Gastroesophageal sphincter (tissue), 4 donors: ENCODE data around the gene SP8. TPM values are rescaled to one million over a fixed set of nuclear protein-coding genes. Genes with fewer than 3 reads are reported as not detected.

Experiments used
- ATAC-seq: fragments of 150-250 bp; one replicate; pipeline ENCODE4 v1.9.1; 2016; ENCODE audit warnings: mild to moderate bottlenecking, moderate library complexity
- H3K27ac ChIP-seq, 4 donors: fragments of 200-600 bp; sonication (generic) in 3 of 4; 1 replicate in 3 of 4; 2 replicates in 1 of 4; pipeline ENCODE4 v1.5.1; 2016 to 2019
- H3K27me3 ChIP-seq: fragments of 200-600 bp; sonication (generic); one replicate; pipeline ENCODE4 v1.5.1; 2019
- H3K36me3 ChIP-seq, 2 donors: fragments of 200-600 bp; sonication (generic); one replicate each; pipeline ENCODE4 v1.5.1; 2019; ENCODE audit warnings: control low read depth in 1 of 2
- H3K4me1 ChIP-seq, 3 donors: fragments of 200-600 bp; sonication (generic); 1 replicate in 2 of 3; 2 replicates in 1 of 3; pipeline ENCODE4 v1.5.1; 2016 to 2019; ENCODE audit warnings: control low read depth in 2 of 3
- H3K4me3 ChIP-seq, 2 donors: fragments of 200-600 bp; sonication (generic); one replicate each; pipeline ENCODE4 v1.5.1; 2019; ENCODE audit warnings: mild to moderate bottlenecking in 1 of 2, moderate library complexity in 1 of 2
- H3K9me3 ChIP-seq, 3 donors: fragments of 200-600 bp; sonication (generic); one replicate each; pipeline ENCODE4 v1.5.1; 2017 to 2019; ENCODE audit warnings: control low read depth in 2 of 3
- CTCF ChIP-seq, 4 experiments: fragments of 200-600 bp in 2 of 4; fragments of 450-650 bp in 2 of 4; sonication (generic) in 1 of 4; IDR thresholded peaks; one replicate each; pipeline ENCODE4 v1.5.1; 2017 to 2019; ENCODE audit warnings: antibody characterized with exemption in 4 of 4, mild to moderate bottlenecking in 2 of 4, moderate library complexity in 2 of 4
- EP300 ChIP-seq: sonication (generic); formaldehyde crosslinking; IDR thresholded peaks from one replicate; pipeline ENCODE4 v1.6.1; 2017; ENCODE audit warnings: antibody characterized with exemption, mild to moderate bottlenecking
- POLR2A ChIP-seq, 2 donors: fragments of 450-650 bp; IDR thresholded peaks; one replicate each; pipeline ENCODE4 v1.6.1; 2017; ENCODE audit warnings: antibody characterized with exemption in 2 of 2, mild to moderate bottlenecking in 2 of 2, moderate library complexity in 1 of 2
- POLR2AphosphoS5 ChIP-seq: sonication (generic); formaldehyde crosslinking; IDR thresholded peaks from one replicate; pipeline ENCODE4 v1.6.1; 2017; ENCODE audit warnings: antibody characterized with exemption
- WGBS, 2 donors: methylation state at CpG; one replicate each; pipeline ENCODE4 v1.1.5; 2018; ENCODE audit warnings: low coverage in 1 of 2; 5-methylcytosine and 5-hydroxymethylcytosine counted together
- total RNA-seq, 4 donors: library from RNA; depleted of rRNA; stranded (reverse); fragments of >200 nt; gene quantifications; one replicate each; pipeline ENCODE4 v1.1.0, GENCODE V29; 2016

Gene SP8
- total RNA-seq, 4 donors from 2014 or later = not detected

GRCh38 chr7:20816372-20816959 is 29.8 kb upstream of the SP8 start:
- no peaks in the 10 kb centered on the region for H3K36me3 ChIP-seq
- WGBS, 2 donors = 16 to 17% methylated on average over 4 of the region's 4 CpGs
- no peak for TF ChIP-seq EP300
- TF ChIP-seq POLR2A (IDR thresholded peaks at IDR 0.05) = no peak
- TF ChIP-seq POLR2AphosphoS5 = no peak
- TF ChIP-seq CTCF (IDR thresholded peaks at IDR 0.05) = no peak
- no peaks in the 10 kb centered on the region for H3K9me3 ChIP-seq
- H3K4me3 ChIP-seq = no peak overlapping the region
- ATAC-seq = no peak
- no peaks in the 10 kb centered on the region for H3K4me1 ChIP-seq
- no peak overlapping the region for H3K27ac ChIP-seq
- no peaks in the 10 kb centered on the region for H3K27me3 ChIP-seq

GRCh38 chr7:20804345-20804744 is 17.7 kb upstream of the SP8 start:
- peaks cover 69% of the 10 kb centered on the region for H3K27me3 ChIP-seq
- WGBS, 2 donors = 61 to 76% methylated on average over 3 of the region's 3 CpGs
- H3K27ac ChIP-seq = no peak overlapping the region
- no peak overlapping the region for H3K4me3 ChIP-seq
- TF ChIP-seq POLR2A (IDR thresholded peaks at IDR 0.05) (no peak), POLR2AphosphoS5 (no peak), EP300 (no peak), CTCF (IDR thresholded peaks at IDR 0.05) (no peak)
- no peaks in the 10 kb centered on the region for H3K36me3 ChIP-seq
- H3K9me3 ChIP-seq = peaks cover 0 to 14% (median 0%) of the 10 kb centered on the region in 3 donors
- no peak for ATAC-seq
- H3K4me1 ChIP-seq = no peaks in the 10 kb centered on the region

- H3K4me1 ChIP-seq = peaks cover 0 to 26% (median 7%) of the 10 kb centered on the region in 3 donors
- 42 to 60% methylated on average over 5 of the region's 5 CpGs for WGBS, 2 donors
- TF ChIP-seq POLR2AphosphoS5 (no peak), CTCF (IDR thresholded peaks at IDR 0.05) (no peak), POLR2A (IDR thresholded peaks at IDR 0.05) (no peak), EP300 (no peak)
- H3K9me3 ChIP-seq = no peaks in the 10 kb centered on the region
- no peak overlapping the region for H3K4me3 ChIP-seq
- H3K27me3 ChIP-seq = peaks cover 86% of the 10 kb centered on the region
- H3K27ac ChIP-seq = no peak overlapping the region
- H3K36me3 ChIP-seq = no peaks in the 10 kb centered on the region
- no peak for ATAC-seq
These were observed 13.1 kb upstream of the SP8 start for GRCh38 chr7:20799566-20800366.

- H3K27me3 ChIP-seq = peaks cover 94% of the 10 kb centered on the region
- WGBS, 2 donors = 4 to 6% methylated on average over 5 to 13 of the region's 15 CpGs
- no peak for ATAC-seq
These were observed 12.0 kb upstream of the SP8 start for GRCh38 chr7:20798694-20799121.

More at GRCh38 chr7:20798694-20799121, 12.0 kb upstream of the SP8 start:
- H3K36me3 ChIP-seq = no peaks in the 10 kb centered on the region
- peaks cover 0 to 26% (median 7%) of the 10 kb centered on the region in 3 donors for H3K4me1 ChIP-seq
- peak overlapping the region in 1 of 2 donors; percentile 62 for H3K4me3 ChIP-seq
- no peak for TF ChIP-seq EP300
- TF ChIP-seq CTCF (IDR thresholded peaks at IDR 0.05) = no peak
- TF ChIP-seq POLR2AphosphoS5 = no peak
- no peak for TF ChIP-seq POLR2A (IDR thresholded peaks at IDR 0.05)
- H3K9me3 ChIP-seq = no peaks in the 10 kb centered on the region
- H3K27ac ChIP-seq = no peak overlapping the region
